PC-3 (cell line): ENCODE data around the gene ABCD3.

Source experiments
- CTCF ChIP-seq: fragments of 300-600 bp; sonication (generic); conservative IDR thresholded peaks from 2 replicates; pipeline ENCODE4 v1.5.1; 2017; ENCODE audit warnings: antibody characterized with exemption, low read depth, mild to moderate bottlenecking, low read length
- EZH2 ChIP-seq: fragments of 300-600 bp; sonication (generic); IDR thresholded peaks from one replicate; pipeline ENCODE4 v1.6.1; 2017; ENCODE audit warnings: antibody characterized with exemption, mild to moderate bottlenecking, low read length; ENCODE audit not compliant: unreplicated experiment
- EZH2phosphoT487 ChIP-seq: fragments of 300-600 bp; sonication (generic); IDR thresholded peaks from 2 replicates; pipeline ENCODE4 v1.6.1; 2018; ENCODE audit warnings: mild to moderate bottlenecking, antibody characterized with exemption, low read length, borderline replicate concordance

GRCh38 chr1:94530373-94530878 lies 112.2 kb downstream of the ABCD3 start:
- TF ChIP-seq EZH2 (no peak), CTCF (no peak), EZH2phosphoT487 (no peak)
